HG03575 (cell line): Measurements from ENCODE around the gene MAP3K1.

Experiments
- ATAC-seq: cut with Tn5 transposase; IDR thresholded peaks from one replicate; pipeline ENCODE4 v1.9.1; 2021; ENCODE audit not compliant: unreplicated experiment, insufficient number of reproducible peaks, low FRiP score; ENCODE audit errors: extremely low read depth

MAP3K1 gene

DNA sequence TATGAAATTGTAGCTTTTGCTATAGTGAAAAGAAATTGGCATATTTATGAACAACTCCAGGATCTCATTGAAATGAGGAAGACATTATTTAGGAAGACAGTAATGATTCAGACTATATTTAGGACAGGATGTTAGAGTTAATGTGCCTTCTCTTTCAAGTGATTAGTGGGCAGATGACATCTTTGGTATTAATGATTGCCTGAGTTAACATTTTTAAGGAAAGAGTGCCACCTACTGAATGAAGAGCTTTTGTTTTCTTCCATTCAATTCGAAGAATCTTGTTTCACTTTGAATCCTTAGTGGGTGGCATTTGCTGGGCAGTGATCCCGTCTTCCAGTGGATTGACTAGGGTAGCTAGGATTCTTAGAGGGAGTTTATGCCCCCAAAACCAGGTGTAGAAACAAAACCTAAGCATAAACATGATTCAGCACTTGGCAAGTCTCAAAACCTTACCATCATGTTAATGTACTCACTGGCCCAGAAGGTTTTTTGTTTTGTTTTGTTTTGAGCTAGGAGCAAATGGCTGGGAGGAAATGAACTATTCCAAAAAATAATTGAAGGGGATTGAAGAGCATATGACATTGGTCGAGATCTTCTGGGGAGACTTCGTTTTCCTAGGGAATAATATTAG, 23.2 kb downstream of the MAP3K1 start:
- ATAC-seq, result no peak

DNA sequence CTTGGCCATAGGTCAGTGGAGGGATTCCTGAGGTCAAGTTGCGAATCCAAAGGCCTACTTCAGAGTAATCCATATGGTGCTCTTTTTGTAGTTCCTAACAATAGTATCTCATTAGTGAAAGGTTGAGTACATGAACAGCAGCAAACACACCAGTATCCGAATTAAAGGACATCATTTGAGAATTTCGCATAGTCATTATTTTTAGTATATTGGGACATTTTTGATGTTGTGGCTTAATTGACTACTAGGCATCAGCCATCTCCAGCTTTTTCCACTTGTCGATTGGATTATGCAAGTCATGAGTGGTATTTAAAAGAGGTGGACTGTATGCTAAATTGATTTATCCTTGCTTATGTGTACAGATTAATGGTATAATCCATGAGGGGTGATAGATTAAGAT, 23.7 kb downstream of the MAP3K1 start:
- ATAC-seq, result no peak

DNA sequence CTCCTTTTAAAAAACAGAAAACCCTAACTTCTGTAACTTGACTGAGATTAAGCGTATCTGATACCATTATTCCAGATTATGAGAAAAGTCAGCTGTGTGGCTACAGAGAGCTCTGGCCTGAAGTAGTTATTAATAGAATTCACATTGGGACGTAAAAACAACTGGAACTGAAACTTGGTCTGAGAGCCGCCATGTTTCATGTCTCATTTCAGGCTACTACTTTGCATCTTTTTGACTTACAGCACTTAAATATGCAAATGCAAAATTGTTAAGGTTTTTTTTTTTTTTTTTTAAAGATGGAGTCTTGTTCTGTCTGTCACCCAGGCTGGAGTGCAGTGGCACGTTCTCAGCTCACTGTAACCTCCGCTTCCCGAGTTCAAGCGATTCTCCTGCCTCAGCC, 25.2 kb downstream of the MAP3K1 start:
- no peak for ATAC-seq

DNA sequence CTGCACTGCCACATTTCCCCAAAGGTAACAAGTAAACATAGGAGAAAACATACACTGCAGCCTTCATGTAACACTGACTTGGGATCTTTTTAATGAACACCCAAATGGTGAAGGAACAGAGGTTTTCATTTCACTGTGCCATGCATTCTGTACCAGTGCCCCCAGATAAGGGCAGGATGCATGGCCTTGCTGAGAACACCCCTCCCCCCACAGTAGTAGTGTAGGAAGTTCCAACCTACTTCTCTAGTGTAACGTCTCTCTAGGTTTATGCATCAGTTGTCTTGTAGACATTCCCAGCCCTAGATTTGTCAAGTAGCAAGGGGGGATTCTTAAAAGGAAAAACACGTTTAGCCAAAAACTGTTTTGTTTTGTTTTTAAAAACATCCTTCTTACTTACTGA, 29.9 kb downstream of the MAP3K1 start:
- ATAC-seq, result no peak

DNA sequence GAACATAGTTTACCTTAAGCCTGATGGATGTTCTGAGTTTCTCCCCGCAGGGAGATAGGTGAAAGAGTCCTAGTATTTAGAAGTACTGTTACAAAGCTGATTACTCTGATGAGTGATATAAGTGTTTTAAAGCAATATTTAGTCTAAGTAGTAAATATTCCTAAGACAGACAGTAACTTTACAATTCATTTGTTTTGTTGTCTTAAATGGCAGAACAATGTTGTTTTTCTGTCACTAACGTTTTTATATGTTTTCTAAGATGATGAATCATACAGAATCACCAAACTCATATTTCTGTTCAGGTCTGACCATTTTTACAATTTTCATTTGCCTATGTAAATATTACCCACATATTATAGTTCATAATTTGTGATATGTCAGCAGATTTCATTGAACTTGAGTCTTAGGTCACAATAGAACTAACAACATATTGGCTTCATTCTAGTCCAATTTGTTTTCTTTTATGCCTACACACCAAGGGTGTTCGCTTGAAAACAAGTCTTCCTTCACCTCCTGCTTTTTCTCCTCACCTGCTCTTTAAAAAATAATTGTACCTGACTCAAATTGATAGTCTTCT, 30.6 kb downstream of the MAP3K1 start:
- no peak for ATAC-seq

DNA sequence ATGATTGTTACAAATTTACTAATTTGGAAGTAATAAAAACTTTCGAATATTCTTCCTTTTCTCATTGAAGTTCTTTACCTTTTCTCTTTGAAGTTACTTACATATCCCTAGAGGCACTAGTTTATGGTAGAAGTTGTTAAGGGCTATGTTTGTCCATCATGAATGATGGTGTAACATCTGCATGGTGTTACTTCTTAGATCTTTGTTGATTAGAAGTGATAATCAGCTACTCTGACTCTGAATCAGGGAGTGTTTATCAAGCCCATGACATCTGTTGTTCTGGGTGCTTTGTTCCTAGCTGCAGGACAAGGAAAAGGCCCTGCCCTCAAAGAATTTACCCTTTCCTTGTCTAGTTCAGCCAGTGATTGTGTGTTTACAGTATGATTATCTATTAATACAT, 32.9 kb downstream of the MAP3K1 start:
- ATAC-seq, result no peak

DNA sequence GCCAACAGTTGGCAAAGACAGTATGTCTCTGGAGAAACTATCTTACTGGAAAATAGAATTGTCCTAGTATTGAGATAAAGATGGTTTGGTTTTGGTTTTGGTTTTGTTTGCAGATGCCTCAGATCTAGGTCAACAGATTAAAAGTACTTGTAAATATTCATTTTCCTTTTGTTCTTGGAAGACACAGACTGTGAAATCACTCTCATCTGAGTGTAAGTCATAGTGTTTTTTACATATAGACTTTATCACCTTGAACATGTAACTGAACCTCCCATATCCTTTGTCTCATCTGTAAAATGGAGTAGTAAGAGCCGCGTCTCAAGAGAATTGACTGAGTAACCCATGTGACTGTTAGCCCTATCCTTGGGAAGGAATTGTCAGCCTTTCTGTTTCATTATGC, 34.3 kb downstream of the MAP3K1 start:
- no peak for ATAC-seq

DNA sequence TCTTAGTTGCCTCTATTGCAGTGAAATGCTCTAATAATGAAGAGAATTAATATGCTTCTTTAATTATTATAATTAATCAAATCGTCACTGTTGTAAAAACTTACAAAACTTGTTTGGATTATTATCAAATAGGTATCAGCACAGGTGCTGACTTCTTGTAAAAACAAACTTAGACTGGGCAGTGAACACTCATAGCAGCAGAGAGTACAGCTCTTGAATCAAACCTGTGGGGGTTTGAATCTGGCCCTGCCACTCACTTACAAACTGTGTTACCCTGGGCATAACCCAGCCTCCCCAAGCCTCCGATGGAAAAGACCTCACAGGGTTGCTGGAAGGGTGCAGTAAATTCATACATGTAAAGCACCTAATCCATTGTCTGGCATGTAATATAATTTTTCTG, 35.1 kb downstream of the MAP3K1 start:
- ATAC-seq, result no peak

DNA sequence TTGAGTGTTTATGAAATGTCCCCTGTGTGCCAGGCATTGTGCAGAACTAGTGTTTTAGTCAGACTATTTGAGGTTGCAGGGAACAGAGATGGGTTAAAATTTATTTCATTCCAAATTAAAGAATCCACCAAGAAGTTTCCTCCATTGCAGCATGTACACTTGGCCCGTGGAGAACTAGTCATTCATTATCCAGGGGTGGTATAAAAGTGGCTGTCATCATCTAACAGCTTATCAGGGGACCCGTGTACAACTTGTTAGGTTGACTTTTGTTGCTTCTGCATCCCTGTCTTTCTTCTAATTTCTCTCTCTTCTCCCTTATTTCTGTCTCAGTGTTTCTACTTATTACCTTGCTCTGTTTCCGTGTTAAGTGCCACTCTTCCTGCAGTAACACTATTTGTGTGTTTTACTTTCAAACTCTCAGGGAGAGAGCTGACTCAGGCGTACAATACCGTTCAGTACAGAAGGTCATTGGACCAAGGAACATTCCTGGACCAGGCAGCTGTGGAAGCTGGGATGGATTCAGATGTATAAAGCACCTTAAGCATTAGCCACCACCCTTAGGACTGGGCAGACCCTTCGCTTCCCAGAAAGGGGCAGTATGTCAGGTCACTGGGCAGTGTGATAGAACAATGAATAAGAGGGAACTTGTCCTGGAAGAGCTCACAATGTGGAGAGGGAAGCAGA, 36.1 kb downstream of the MAP3K1 start:
- no peak for ATAC-seq

DNA sequence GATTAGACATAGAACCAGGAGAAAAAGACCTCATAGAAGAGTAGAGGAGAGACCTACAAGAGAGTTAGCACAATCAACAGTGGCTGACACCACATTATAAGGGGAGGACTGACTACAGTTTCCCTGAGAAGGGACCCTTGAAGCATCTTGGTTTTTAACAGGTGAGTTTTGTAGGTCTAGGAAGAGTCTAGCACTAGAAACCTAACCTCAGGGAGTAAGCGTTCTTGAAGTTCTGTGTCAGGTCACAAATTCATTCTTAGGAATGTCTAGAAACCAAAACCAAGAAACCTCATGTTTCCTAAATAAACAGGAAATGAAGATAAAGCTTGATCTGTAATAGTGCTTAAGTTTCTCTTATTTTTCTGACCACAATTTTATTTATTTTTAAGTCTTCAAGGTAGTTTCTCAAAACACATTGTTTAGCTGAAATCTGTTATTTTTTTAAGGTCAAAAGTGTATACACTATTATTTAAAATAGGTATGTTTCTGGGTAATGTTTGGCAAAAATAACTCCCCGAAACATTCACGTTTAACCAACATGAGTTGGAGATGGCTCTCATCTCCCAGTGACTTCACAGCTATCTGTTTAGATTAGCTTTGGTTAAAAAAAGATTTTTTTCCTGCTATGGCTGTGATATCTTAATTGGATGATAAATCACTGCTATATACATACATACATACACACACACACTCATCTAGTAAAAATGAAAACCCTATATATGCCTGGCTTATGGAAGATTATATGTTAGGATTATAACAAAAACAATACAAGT, 37.1 kb downstream of the MAP3K1 start:
- ATAC-seq, result no peak

DNA sequence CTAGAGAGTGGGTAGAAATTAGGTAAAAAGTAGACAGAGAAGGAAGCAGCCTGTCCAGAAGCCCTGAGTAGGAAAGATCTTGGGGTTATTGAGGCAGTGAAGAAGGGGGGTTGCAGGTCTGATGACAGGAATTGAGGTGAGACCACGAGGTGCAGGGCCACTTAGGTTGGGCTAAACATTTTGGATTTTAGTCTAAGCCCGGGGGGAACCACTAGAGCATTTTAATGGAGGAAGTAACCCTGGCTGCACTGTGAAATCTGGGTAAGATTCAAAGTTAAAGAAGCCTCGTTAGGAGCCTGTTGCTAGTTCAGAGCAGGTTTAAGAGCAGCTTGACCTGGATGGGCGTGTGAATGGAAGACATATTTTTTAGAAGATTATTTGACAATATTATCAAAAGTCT, 38.3 kb downstream of the MAP3K1 start:
- no peak for ATAC-seq

DNA sequence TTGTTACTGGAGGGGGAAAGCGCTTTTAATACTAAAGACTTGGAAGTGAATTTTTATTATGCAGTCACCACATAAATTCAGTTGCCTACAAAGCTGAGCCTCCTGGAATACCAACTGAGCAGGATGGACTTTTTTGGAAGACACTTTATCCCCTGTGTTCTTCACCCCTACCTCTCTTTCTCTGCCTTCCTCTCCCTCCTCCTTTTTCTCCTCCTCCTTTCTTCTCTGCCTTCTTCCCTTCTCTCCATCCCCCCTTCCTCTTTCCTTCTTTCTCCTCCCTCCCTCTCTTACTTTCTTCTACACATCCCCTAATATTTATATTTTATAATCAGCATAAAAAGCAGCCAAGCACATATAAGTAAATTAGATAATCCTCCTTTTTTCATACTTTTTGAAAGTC, 39.6 kb downstream of the MAP3K1 start:
- ATAC-seq, result no peak

DNA sequence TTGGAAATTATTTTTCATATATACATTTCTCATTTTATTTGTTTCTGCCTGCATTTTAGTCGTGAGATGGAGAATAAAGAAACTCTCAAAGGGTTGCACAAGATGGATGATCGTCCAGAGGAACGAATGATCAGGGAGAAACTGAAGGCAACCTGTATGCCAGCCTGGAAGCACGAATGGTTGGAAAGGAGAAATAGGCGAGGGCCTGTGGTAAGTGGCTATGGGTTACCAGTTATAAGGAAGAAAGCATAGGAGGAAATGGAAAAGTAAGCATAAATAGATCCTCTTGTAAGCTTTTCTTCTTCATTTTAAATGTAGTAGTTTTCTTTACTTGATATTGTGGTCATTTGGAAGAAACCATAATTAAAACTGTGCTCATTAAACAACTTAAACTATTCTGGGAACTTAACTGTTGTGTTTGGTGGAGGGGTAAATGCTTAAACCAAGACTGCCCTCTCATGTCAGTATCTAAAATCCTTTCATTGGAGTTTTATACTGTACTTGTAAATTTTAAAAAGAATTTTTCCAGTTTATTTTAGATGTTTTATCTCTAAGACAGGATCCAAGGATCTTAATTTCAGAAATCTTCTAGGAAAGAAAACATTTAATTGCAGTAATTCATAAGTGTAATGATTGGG, 41.3 kb downstream of the MAP3K1 start:
- ATAC-seq, result no peak

DNA sequence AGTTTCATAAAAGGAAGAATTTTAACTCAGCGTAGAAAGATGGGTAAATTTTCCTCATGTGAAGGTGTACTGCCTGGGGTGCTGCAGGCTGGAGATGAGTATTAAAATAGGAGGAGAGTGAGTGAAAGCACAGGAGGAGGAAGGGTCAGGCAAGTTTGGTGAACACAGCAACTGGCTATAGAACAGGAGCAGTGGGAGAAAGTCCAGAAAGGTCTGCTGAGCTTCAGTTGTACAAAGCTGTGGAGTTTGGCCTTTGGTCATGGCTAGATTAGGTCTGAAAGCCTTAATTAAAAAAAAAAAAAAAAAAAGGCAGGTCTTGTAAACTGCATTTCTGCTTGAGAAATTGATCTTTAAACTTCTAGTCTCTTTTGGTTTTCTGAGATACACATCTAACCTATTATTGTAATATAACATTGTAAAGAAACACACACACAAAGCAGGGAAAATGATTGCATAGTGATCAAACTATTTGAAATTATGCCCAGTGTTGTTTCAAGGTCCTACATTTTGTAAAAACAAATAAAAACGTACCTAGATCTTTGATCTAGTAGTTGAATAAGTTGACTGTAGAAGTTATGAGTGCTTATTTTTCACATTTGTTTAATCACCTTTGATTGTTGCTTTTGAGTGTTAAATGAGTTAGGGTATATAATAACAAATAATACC, 43.6 kb downstream of the MAP3K1 start:
- ATAC-seq, result no peak

DNA sequence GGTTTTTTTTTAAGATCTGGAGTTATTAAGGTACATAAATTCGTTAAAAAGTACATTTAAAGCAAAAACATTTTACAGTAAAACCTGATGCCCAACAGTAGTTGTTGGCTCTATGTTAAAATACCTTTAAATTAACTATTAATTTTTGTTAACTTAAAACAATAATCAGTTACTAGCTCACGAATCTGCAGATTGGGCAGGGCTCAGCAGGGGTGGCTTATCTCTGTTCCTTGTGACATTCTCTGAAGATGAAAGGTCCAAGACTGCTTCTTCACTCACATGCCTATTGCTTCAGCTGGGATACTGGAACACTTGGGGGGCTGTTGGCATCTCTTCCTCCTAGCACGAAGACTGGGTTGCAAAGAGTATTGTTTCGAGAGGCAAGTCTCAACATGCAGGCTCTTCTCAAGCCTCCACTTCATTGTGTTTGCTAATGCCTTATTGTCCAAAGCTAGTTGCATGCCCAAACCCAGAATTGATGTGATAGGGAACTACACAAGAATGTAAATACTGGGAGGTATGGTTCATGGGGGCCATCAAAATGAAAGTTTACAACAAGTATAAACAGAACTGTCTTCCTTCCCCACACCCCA, 46.6 kb downstream of the MAP3K1 start:
- ATAC-seq, result no peak

DNA sequence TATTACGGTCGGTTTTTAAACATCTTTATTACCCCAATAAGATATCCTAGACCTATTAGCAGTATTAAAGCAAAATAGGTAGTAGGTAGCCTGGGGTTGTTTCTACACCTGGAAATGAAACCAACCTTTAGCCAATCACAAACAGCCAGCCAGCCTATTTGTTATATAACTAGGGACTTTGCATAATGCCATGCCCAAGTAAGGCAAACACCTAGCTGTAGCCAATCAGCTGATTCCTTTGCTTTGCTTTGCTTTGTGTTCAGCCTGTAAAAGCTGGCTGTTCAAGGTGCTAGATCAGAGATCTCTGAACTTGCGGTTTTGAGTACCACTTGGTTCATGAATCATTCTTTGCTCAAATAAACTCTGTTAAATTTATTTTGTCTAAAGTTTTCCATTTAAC, 47.6 kb downstream of the MAP3K1 start:
- ATAC-seq, result no peak

DNA sequence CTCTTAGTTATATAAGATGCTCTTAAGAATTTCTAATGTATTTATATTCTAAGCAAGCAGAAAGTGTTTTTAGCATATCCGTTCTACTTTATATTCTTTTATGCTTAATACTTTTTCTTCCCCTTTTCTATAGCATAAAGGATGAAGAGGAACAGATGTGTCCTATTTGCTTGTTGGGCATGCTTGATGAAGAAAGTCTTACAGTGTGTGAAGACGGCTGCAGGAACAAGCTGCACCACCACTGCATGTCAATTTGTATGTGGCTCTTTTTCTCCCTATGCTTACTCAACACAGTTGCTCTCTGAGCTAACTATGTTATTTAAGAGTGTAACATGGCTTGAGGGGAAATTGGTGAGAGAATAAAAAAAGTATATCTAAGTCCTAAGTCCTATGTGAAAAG, 56.4 kb downstream of the MAP3K1 start:
- no peak for ATAC-seq

DNA sequence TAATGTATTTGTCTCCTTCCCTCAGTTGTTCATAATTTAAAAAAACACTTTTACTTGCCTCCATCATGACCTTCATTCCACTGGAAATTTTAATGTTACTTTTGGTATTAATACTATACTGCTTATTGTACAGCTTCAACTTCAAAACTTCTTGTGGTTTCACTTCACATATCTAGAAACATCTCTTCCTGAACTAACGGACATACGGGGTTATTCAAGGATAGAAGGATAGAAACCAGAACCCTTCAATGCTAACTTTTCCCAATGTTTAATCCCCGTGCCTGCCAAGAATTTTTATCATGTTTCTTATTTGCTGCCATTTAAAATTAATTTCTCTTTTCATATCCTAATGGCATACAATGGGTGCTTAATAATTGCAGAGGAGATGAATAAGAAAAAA, 57.7 kb downstream of the MAP3K1 start:
- no peak for ATAC-seq

DNA sequence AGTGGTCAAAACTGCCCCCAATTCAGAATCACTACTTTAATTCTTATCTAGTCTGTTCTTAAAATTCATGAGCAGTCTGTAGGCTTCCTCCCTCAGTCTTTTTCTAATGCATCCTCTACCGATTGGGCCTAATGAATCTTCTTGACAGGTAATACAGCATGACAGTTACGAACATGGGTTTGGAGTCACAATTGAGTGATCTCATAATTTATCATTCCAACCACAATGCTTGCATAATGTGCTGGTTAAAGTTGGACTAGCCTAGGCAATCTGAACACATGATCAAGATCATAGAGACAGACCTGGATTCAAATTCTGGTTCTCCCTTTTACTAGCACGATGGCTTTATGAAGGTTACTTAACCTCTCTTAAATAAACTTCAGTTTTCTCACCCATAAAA, 61.0 kb downstream of the MAP3K1 start:
- no peak for ATAC-seq
